UCSD-AML1 (cell line): Measurements from ENCODE around the gene CFAP90.

ENCODE experiments used
- DNase-seq: peaks from one replicate; lab custom pipeline; 2025; ENCODE audit not compliant: unreplicated experiment; lab: John Stamatoyannopoulos, UW

Gene CFAP90

GRCh38 chr5:7850395-7851239 is at the start of gene CFAP90:
Gene CFAP90, minus strand, starts transcription at chr5:7851133. Its CDS starts 112 bp downstream, at chr5:7851021.
- no peak for DNase-seq

- peak; percentile 16 for DNase-seq
Observed at GRCh38 chr5:7897014-7897600, 46.2 kb upstream of the CFAP90 start.

- DNase-seq, result no peak
Observed at GRCh38 chr5:7894860-7895259, 43.9 kb upstream of the CFAP90 start.

GRCh38 chr5:7894439-7894838 is 43.5 kb upstream of the CFAP90 start:
- no peak for DNase-seq

- DNase-seq, result no peak
Observed at GRCh38 chr5:7888901-7889300, 38.0 kb upstream of the CFAP90 start.

- DNase-seq, result no peak
Observed at GRCh38 chr5:7886849-7887475, 36.0 kb upstream of the CFAP90 start.

- no peak for DNase-seq
Observed at GRCh38 chr5:7884491-7885267, 33.7 kb upstream of the CFAP90 start.

GRCh38 chr5:7882926-7883325 is 32.0 kb upstream of the CFAP90 start:
- no peak for DNase-seq

GRCh38 chr5:7881816-7882215 is 30.9 kb upstream of the CFAP90 start:
- DNase-seq, result no peak

- DNase-seq, result no peak
Observed at GRCh38 chr5:7881091-7881490, 30.2 kb upstream of the CFAP90 start.

GRCh38 chr5:7878381-7878873 is 27.5 kb upstream of the CFAP90 start:
- no peak for DNase-seq

GRCh38 chr5:7877851-7878250 is 26.9 kb upstream of the CFAP90 start:
- no peak for DNase-seq

- no peak for DNase-seq
Observed at GRCh38 chr5:7876867-7877266, 25.9 kb upstream of the CFAP90 start.

- DNase-seq, result no peak
Observed at GRCh38 chr5:7875151-7875550, 24.2 kb upstream of the CFAP90 start.

GRCh38 chr5:7874639-7875038 is 23.7 kb upstream of the CFAP90 start:
- DNase-seq, result no peak

- DNase-seq, result no peak
Observed at GRCh38 chr5:7873216-7873615, 22.3 kb upstream of the CFAP90 start.

- no peak for DNase-seq
Observed at GRCh38 chr5:7872517-7873130, 21.7 kb upstream of the CFAP90 start.

GRCh38 chr5:7871653-7872052 is 20.7 kb upstream of the CFAP90 start:
- no peak for DNase-seq

- peak; percentile 46 for DNase-seq
Observed at GRCh38 chr5:7869474-7870136, 18.7 kb upstream of the CFAP90 start.

- peak; percentile 92 for DNase-seq
Observed at GRCh38 chr5:7868773-7869473, 18.0 kb upstream of the CFAP90 start, which contains the start of the genes FASTKD3 and MTRR. Gene FASTKD3, minus strand, starts transcription at chr5:7869031. Its CDS starts 948 bp downstream, at chr5:7868083. Gene MTRR, plus strand, starts transcription at chr5:7869148. Its CDS starts 1,647 bp downstream, at chr5:7870795.
